Measurements from ENCODE around the gene SMARCD2. TPM values are rescaled to one million over a fixed set of nuclear protein-coding genes. Genes with fewer than 3 reads are reported as not detected.

The SMARCD2 gene
- total RNA-seq, 1 experiment from 2014 or later, result 98.7 TPM

DNA sequence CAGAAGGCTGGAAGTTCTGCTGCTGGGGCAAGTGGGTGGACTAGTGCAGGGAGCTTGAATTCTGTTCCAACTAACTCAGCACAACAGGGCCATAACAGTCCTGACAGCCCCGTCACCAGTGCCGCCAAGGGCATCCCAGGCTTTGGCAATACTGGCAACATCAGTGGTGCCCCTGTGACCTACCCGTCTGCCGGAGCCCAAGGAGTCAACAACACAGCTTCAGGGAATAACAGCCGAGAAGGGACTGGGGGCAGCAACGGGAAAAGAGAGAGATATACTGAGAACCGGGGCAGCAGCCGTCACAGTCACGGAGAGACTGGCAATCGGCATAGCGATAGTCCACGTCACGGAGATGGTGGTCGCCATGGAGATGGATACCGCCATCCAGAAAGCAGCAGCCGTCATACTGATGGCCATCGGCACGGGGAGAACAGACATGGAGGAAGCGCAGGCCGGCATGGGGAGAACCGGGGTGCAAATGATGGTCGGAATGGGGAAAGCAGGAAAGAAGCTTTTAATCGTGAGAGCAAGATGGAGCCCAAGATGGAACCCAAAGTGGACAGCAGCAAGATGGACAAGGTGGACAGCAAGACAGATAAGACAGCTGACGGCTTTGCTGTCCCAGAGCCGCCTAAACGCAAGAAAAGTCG lies 24.6 kb downstream of the SMARCD2 start:
- Histone ChIP-seq H3K4me2 (no peak overlapping the region), H3K9me2 (ENCODE audit: insufficient read depth) (no peaks in the 10 kb centered on the region), H3K36me3 (ENCODE audit: low read depth) (peaks cover 72% of the 10 kb centered on the region), H3K9me3 (ENCODE audit: insufficient read depth, low read depth) (no peaks in the 10 kb centered on the region), H3K27ac (no peak overlapping the region), H3K4me3 (no peak overlapping the region), H3K79me2 (ENCODE audit: low read depth) (0 out of 2 replicates have a peak, but pooled peaks cover 6% of the 10 kb centered on the region), H4K20me1 (ENCODE audit: insufficient read depth) (peaks cover 49% of the 10 kb centered on the region), H3K27me3 (ENCODE audit: insufficient read depth, low read depth) (no peaks in the 10 kb centered on the region), H3F3A (ENCODE audit: insufficient read depth, low read depth) (peaks cover 75% of the 10 kb centered on the region), H2AFZ (no peak overlapping the region), H3K4me1 (replicated peaks; ENCODE audit: insufficient read depth) (no peaks in the 10 kb centered on the region)
- intact Hi-C loops (cut with micrococcal nuclease; ENCODE audit: unreplicated experiment), result no loop called here
- no peak for DNase-seq
- ChIA-PET CTCF (no interaction called here), POLR2A (ENCODE audit: unreplicated experiment) (interaction anchor here (0.6 kb wide), 1 partner anchor 13 kb away, joined by 3 read pairs; no protein-coding TSS in a partner anchor)
- BruUV-seq (replicated peaks), result TSS peak; percentile 69
- no peak for TF ChIP-seq EZH2 (IDR thresholded peaks at IDR 0.05; ENCODE audit: low read depth)
- TF ChIP-seq, protein P1, sequence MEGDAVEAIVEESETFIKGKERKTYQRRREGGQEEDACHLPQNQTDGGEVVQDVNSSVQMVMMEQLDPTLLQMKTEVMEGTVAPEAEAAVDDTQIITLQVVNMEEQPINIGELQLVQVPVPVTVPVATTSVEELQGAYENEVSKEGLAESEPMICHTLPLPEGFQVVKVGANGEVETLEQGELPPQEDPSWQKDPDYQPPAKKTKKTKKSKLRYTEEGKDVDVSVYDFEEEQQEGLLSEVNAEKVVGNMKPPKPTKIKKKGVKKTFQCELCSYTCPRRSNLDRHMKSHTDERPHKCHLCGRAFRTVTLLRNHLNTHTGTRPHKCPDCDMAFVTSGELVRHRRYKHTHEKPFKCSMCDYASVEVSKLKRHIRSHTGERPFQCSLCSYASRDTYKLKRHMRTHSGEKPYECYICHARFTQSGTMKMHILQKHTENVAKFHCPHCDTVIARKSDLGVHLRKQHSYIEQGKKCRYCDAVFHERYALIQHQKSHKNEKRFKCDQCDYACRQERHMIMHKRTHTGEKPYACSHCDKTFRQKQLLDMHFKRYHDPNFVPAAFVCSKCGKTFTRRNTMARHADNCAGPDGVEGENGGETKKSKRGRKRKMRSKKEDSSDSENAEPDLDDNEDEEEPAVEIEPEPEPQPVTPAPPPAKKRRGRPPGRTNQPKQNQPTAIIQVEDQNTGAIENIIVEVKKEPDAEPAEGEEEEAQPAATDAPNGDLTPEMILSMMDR (conservative IDR thresholded peaks at IDR 0.05), result no peak

DNA sequence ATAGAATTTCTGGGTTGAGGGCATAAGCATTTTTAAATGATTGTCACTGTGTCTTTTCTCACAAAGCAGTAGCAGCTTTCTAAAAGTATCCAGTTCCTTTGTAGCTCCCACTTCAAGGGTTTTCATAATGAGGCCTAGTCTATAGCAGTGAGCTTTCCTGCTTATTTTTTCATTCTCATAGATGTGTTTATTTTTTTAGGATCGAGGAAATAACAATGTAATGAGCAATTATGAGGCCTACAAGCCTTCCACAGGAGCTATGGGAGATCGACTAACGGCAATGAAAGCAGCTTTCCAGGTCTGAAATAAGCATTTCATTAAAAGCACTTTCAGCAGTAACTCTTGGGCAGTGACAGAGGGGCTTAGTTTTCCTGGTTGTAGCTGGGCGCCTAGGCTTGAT lies 25.8 kb downstream of the SMARCD2 start:
- intact Hi-C loops (cut with micrococcal nuclease; ENCODE audit: unreplicated experiment), result no loop called here
- Histone ChIP-seq H3K36me3 (ENCODE audit: low read depth) (peaks cover 70% of the 10 kb centered on the region), H3F3A (ENCODE audit: insufficient read depth, low read depth) (peaks cover 67% of the 10 kb centered on the region), H3K27me3 (ENCODE audit: insufficient read depth, low read depth) (no peaks in the 10 kb centered on the region), H3K9me2 (ENCODE audit: insufficient read depth) (no peaks in the 10 kb centered on the region), H3K79me2 (ENCODE audit: low read depth) (0 out of 2 replicates have a peak, but pooled peaks cover 1% of the 10 kb centered on the region), H3K9me3 (ENCODE audit: insufficient read depth, low read depth) (no peaks in the 10 kb centered on the region), H3K27ac (peak overlapping the region; percentile 14; the same call in 1 of the 2 replicates), H4K20me1 (ENCODE audit: insufficient read depth) (peaks cover 40% of the 10 kb centered on the region), H3K4me1 (replicated peaks; ENCODE audit: insufficient read depth) (no peaks in the 10 kb centered on the region), H2AFZ (no peak overlapping the region), H3K4me3 (no peak overlapping the region), H3K4me2 (no peak overlapping the region)
- TF ChIP-seq, protein P1 (conservative IDR thresholded peaks at IDR 0.05), result no peak
- BruUV-seq (replicated peaks), result no TSS peak
- DNase-seq, result no peak
- POLR2A ChIA-PET (ENCODE audit: unreplicated experiment), result interaction anchor here (0.7 kb wide), 1 partner anchor 640 kb away, joined by 4 read pairs; no protein-coding TSS in a partner anchor
- CTCF ChIA-PET, result no interaction called here

DNA sequence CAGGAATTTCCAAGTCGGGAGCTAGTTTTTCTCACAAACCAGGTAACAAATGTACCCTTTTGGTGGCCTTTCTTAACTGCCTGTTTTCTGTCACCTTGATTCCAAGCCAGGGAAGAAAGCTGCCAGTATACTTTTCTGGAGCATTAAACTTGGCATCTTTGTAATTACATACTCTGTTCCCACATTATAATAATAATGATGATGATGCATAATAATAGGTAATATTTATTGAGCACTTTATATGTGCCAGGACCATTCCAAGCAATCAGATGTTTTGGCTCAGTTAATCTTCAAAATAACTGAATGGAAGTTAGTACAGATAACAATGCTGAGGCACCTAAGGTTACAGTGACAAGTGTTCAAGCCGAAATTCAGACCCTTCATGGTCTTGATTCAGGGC lies 26.4 kb downstream of the SMARCD2 start:
- CTCF ChIA-PET, result no interaction called here
- H2AFZ ChIP-seq, result no peak overlapping the region
- H3K9me3 ChIP-seq (ENCODE audit: insufficient read depth, low read depth), result no peaks in the 10 kb centered on the region
- peaks cover 69% of the 10 kb centered on the region for H3F3A ChIP-seq (ENCODE audit: insufficient read depth, low read depth)
- no peak overlapping the region for H3K4me2 ChIP-seq
- H3K27me3 ChIP-seq (ENCODE audit: insufficient read depth, low read depth), result no peaks in the 10 kb centered on the region
- no peaks in the 10 kb centered on the region for H3K79me2 ChIP-seq (ENCODE audit: low read depth)
- POLR2A ChIA-PET (ENCODE audit: unreplicated experiment), result interaction anchor here (0.7 kb wide), 1 partner anchor 640 kb away, joined by 4 read pairs; no protein-coding TSS in a partner anchor
- H3K4me3 ChIP-seq, result no peak overlapping the region
- intact Hi-C loops (cut with micrococcal nuclease; ENCODE audit: unreplicated experiment), result no loop called here
- H3K4me1 ChIP-seq (replicated peaks; ENCODE audit: insufficient read depth), result no peaks in the 10 kb centered on the region
- peak overlapping the region; percentile 14; the same call in 1 of the 2 replicates for H3K27ac ChIP-seq
- no peak for DNase-seq
- peaks cover 34% of the 10 kb centered on the region for H4K20me1 ChIP-seq (ENCODE audit: insufficient read depth)
- H3K36me3 ChIP-seq (ENCODE audit: low read depth), result peaks cover 70% of the 10 kb centered on the region
- H3K9me2 ChIP-seq (ENCODE audit: insufficient read depth), result no peaks in the 10 kb centered on the region
- BruUV-seq (replicated peaks), result no TSS peak
- TF ChIP-seq, protein P1 (conservative IDR thresholded peaks at IDR 0.05), result no peak
- TF ChIP-seq EZH2 (IDR thresholded peaks at IDR 0.05; ENCODE audit: low read depth), result no peak
